Uterus (tissue), 4 donors: ENCODE data around the gene AKAP1. TPM values are rescaled to one million over a fixed set of nuclear protein-coding genes. Genes with fewer than 3 reads are reported as not detected.

Source experiments
- DNase-seq, 2 donors: peaks; one replicate each; pipeline ENCODE4 v3.0.0-alpha.2; 2019 to 2020
- H3K27ac ChIP-seq, 2 donors: fragments of 200-600 bp; sonication (generic); 1 replicate in 1 of 2; 2 replicates in 1 of 2; pipeline ENCODE4 v1.5.1; 2016 to 2018
- H3K27me3 ChIP-seq, 2 donors: fragments of 200-600 bp; sonication (generic); one replicate each; pipeline ENCODE4 v1.5.1; 2018 to 2019; ENCODE audit warnings: control low read depth in 1 of 2
- H3K36me3 ChIP-seq, 2 donors: fragments of 200-600 bp; sonication (generic); one replicate each; pipeline ENCODE4 v1.5.1; 2019; ENCODE audit warnings: control low read depth in 1 of 2
- H3K4me1 ChIP-seq, 2 donors: fragments of 200-600 bp; sonication (generic); one replicate each; pipeline ENCODE4 v1.5.1; 2018 to 2019; ENCODE audit warnings: control low read depth in 1 of 2
- H3K4me3 ChIP-seq, 2 donors: fragments of 200-600 bp; sonication (generic); 1 replicate in 1 of 2; 2 replicates in 1 of 2; pipeline ENCODE4 v1.5.1; 2018 to 2019; ENCODE audit warnings: mild to moderate bottlenecking in 1 of 2
- H3K9me3 ChIP-seq, 2 donors: fragments of 200-600 bp; sonication (generic); one replicate each; pipeline ENCODE4 v1.5.1; 2019; ENCODE audit warnings: control low read depth in 1 of 2
- CTCF ChIP-seq, 4 experiments: fragments of 200-600 bp in 2 of 4; fragments of 450-650 bp in 2 of 4; sonication (generic) in 2 of 4; IDR thresholded peaks; one replicate each; pipeline ENCODE4 v1.5.1; 2016 to 2019; ENCODE audit warnings: antibody characterized with exemption in 4 of 4, mild to moderate bottlenecking in 2 of 4, moderate library complexity in 1 of 4
- POLR2A ChIP-seq, 2 donors: fragments of 450-650 bp; IDR thresholded peaks; one replicate each; pipeline ENCODE4 v1.6.1; 2016; ENCODE audit warnings: antibody characterized with exemption in 2 of 2, mild to moderate bottlenecking in 1 of 2, moderate library complexity in 1 of 2
- intact Hi-C: fragments of 100-400 bp; cut with DNase I; formaldehyde crosslinking; loops from one replicate; pipeline ENCODE4 v1.15.1; 2023; ENCODE audit warnings: low total_unique reads
- total RNA-seq, 4 donors: library from RNA; depleted of rRNA in 3 of 4; stranded (reverse); fragments of >200 nt in 3 of 4; gene quantifications; one replicate each; pipeline versions ENCODE4 v1.1.0 to v1.2.4, GENCODE V29; 2014 to 2023
- donor health status: DM: yes; HTN: yes; CAD: no.

Gene AKAP1
- total RNA-seq, 4 donors from 2014 or later, result 7.1 to 264 (median 37.4) TPM

- H3K27ac ChIP-seq, result no peak overlapping the region
- intact Hi-C loops, result loop anchor here (5.0 kb wide), 1 partner anchor 615 kb away; the partner anchor contains the start of gene CCDC182
- no peak for DNase-seq
- H3K9me3 ChIP-seq, result no peaks in the 10 kb centered on the region
- no peaks in the 10 kb centered on the region for H3K4me1 ChIP-seq
- no peaks in the 10 kb centered on the region for H3K27me3 ChIP-seq
- TF ChIP-seq POLR2A (IDR thresholded peaks at IDR 0.05) (no peak), CTCF (IDR thresholded peaks at IDR 0.05) (no peak)
- no peaks in the 10 kb centered on the region for H3K36me3 ChIP-seq
- no peak overlapping the region for H3K4me3 ChIP-seq
Observed at GRCh38 chr17:57132663-57133062, 47.6 kb downstream of the AKAP1 start.

GRCh38 chr17:57133486-57133885 lies 48.4 kb downstream of the AKAP1 start:
- Histone ChIP-seq H3K4me3 (no peak overlapping the region), H3K27ac (no peak overlapping the region), H3K27me3 (no peaks in the 10 kb centered on the region), H3K4me1 (no peaks in the 10 kb centered on the region), H3K36me3 (no peaks in the 10 kb centered on the region), H3K9me3 (no peaks in the 10 kb centered on the region)
- DNase-seq, result no peak
- intact Hi-C loops, result loop anchor here (5.0 kb wide), 1 partner anchor 614 kb away; the partner anchor contains the start of gene CCDC182
- TF ChIP-seq POLR2A (IDR thresholded peaks at IDR 0.05), result no peak
- no peak for TF ChIP-seq CTCF (IDR thresholded peaks at IDR 0.05)

- Histone ChIP-seq H3K36me3 (no peaks in the 10 kb centered on the region), H3K27me3 (no peaks in the 10 kb centered on the region), H3K4me3 (no peak overlapping the region), H3K27ac (no peak overlapping the region), H3K9me3 (no peaks in the 10 kb centered on the region), H3K4me1 (no peaks in the 10 kb centered on the region)
- TF ChIP-seq CTCF (IDR thresholded peaks at IDR 0.05) (no peak), POLR2A (IDR thresholded peaks at IDR 0.05) (no peak)
- intact Hi-C loops, result no loop called here
- no peak for DNase-seq
Observed at GRCh38 chr17:57135026-57135788, 50.2 kb downstream of the AKAP1 start.

- Histone ChIP-seq H3K36me3 (no peaks in the 10 kb centered on the region), H3K4me3 (no peak overlapping the region), H3K4me1 (no peaks in the 10 kb centered on the region), H3K27ac (no peak overlapping the region), H3K27me3 (no peaks in the 10 kb centered on the region), H3K9me3 (no peaks in the 10 kb centered on the region)
- TF ChIP-seq CTCF (IDR thresholded peaks at IDR 0.05) (no peak), POLR2A (IDR thresholded peaks at IDR 0.05) (no peak)
- no peak for DNase-seq
- intact Hi-C loops, result no loop called here
Observed at GRCh38 chr17:57135789-57136291, 50.8 kb downstream of the AKAP1 start.

- Histone ChIP-seq H3K9me3 (no peaks in the 10 kb centered on the region), H3K4me1 (no peaks in the 10 kb centered on the region), H3K4me3 (no peak overlapping the region), H3K27ac (no peak overlapping the region), H3K27me3 (no peaks in the 10 kb centered on the region), H3K36me3 (no peaks in the 10 kb centered on the region)
- no peak for DNase-seq
- intact Hi-C loops, result no loop called here
- TF ChIP-seq POLR2A (IDR thresholded peaks at IDR 0.05) (no peak), CTCF (IDR thresholded peaks at IDR 0.05) (no peak)
Observed at GRCh38 chr17:57136355-57136754, 51.3 kb downstream of the AKAP1 start.
